ENCODE data around the gene AP2M1. TPM values are rescaled to one million over a fixed set of nuclear protein-coding genes. Genes with fewer than 3 reads are reported as not detected.
A peak's percentile ranks its signal among the peaks of the same experiment; 100 is the strongest.

The AP2M1 gene
- total RNA-seq, 1 donor from 2014 or later: 274 TPM

- H3K4me3 ChIP-seq (ENCODE audit: low read depth, low read length): no peak overlapping the region
- DNase-seq (ENCODE audit: low read depth): no peak
- TF ChIP-seq CTCF (conservative IDR thresholded peaks at IDR 0.05; ENCODE audit: low read depth, low read length): no peak
Observed at GRCh38 chr3:184173374-184173722, 1.3 kb upstream of the AP2M1 start.

GRCh38 chr3:184174284-184174645 is 390 bp upstream of the AP2M1 start:
- no peak for DNase-seq (ENCODE audit: low read depth)
- TF ChIP-seq CTCF (conservative IDR thresholded peaks at IDR 0.05; ENCODE audit: low read depth, low read length): no peak
- H3K4me3 ChIP-seq (ENCODE audit: low read depth, low read length): no peak overlapping the region

- peak overlapping the region; percentile 91 for H3K4me3 ChIP-seq (ENCODE audit: low read depth, low read length)
- no peak for DNase-seq (ENCODE audit: low read depth)
- no peak for TF ChIP-seq CTCF (conservative IDR thresholded peaks at IDR 0.05; ENCODE audit: low read depth, low read length)
Observed at GRCh38 chr3:184175506-184175905, 851 bp downstream of the AP2M1 start.

GRCh38 chr3:184175981-184176376 is 1.3 kb downstream of the AP2M1 start:
- H3K4me3 ChIP-seq (ENCODE audit: low read depth, low read length): peak overlapping the region; percentile 91
- no peak for TF ChIP-seq CTCF (conservative IDR thresholded peaks at IDR 0.05; ENCODE audit: low read depth, low read length)
- DNase-seq (ENCODE audit: low read depth): no peak

- DNase-seq (ENCODE audit: low read depth): peak; percentile 76
- peak overlapping the region; percentile 91 for H3K4me3 ChIP-seq (ENCODE audit: low read depth, low read length)
- no peak for TF ChIP-seq CTCF (conservative IDR thresholded peaks at IDR 0.05; ENCODE audit: low read depth, low read length)
Observed at GRCh38 chr3:184176377-184177330, 2.0 kb downstream of the AP2M1 start.

- DNase-seq (ENCODE audit: low read depth): no peak
- peak overlapping the region; percentile 91 for H3K4me3 ChIP-seq (ENCODE audit: low read depth, low read length)
- no peak for TF ChIP-seq CTCF (conservative IDR thresholded peaks at IDR 0.05; ENCODE audit: low read depth, low read length)
Observed at GRCh38 chr3:184177331-184177731, 2.7 kb downstream of the AP2M1 start.

Data from epithelial cell of proximal tubule (primary cell).